Measurements from ENCODE around the gene ELANE. TPM values are rescaled to one million over a fixed set of nuclear protein-coding genes. Genes with fewer than 3 reads are reported as not detected.
"Not testable (repeated sequence)": the region's sequence is repeated elsewhere in the genome, so short reads cannot be mapped to it uniquely, and the experiment has no call there.

Gene ELANE
- total RNA-seq, 1 experiment from 2014 or later = not detected

DNA sequence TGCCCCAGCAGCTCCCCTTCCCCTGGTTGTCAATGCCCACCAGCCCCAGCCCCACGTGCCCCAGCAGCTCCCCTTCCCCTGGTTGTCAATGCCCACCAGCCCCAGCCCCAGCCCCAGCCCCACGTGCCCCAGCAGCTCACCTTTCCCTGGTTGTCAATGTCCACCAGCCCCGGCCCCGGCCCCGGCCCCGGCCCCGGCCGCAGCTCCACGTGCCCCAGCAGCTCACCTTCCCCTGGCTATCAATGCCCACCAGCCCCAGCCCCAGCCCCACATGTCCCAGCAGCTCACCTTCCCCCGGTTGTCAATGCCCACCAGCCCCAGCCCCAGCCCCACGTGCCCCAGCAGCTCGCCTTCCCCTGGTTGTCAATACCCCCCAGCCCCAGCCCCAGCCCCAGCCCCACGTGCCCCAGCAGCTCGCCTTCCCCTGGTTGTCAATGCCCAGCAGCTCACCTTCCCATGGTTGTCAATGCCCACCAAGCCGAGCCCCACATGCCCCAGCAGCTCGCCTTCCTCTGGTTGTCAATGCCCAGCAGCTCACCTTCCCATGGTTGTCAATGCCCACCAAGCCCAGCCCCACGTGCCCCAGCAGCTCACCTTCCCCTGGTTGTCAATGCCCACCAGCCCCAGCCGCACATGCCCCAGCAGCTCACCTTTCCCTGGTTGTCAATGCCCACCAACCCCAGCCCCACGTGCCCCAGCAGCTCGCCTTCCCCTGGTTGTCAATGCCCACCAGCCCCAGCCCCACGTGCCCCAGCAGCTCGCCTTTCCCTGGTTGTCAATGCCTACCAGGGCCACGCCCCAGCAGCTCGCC, 26.9 kb downstream of the ELANE start:
- not testable (repeated sequence) for DNase-seq (ENCODE audit: low spot score)

DNA sequence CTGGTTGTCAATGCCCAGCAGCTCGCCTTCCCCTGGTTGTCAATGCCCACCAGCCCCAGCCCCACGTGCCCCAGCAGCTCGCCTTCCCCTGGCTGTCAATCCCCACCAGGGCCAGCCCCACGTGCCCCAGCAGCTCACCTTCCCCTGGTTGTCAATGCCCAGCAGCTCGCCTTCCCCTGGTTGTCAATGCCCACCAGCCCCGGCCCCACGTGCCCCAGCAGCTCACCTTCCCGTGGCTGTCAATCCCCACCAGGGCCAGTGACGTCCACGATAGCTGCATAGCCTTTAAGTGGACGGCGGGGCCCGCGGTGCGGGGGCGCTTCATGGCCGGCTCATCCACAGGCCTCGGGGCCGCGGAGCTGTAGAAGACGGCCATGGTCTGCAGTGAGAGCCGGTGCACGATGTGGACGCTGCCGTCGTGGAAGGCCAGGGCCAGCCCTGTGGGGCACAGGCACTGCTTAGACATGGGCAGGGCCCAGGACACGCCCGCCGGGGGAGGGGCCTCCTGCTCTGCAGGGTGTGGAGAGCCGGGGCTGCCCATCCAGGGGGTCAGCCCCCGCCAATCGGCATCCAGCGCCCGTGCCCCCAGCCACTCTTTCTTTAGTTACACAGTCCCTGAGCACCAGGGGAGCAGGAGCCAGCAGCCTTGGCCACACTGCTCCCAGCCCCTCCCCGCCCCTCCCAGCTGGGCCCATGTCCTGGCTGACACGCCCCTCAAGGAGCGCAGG, 27.8 kb downstream of the ELANE start:
- DNase-seq (ENCODE audit: low spot score) = no peak

GRCh38 chr19:881385-882071, 29.4 kb downstream of the ELANE start:
- DNase-seq (ENCODE audit: low spot score) = no peak

DNA sequence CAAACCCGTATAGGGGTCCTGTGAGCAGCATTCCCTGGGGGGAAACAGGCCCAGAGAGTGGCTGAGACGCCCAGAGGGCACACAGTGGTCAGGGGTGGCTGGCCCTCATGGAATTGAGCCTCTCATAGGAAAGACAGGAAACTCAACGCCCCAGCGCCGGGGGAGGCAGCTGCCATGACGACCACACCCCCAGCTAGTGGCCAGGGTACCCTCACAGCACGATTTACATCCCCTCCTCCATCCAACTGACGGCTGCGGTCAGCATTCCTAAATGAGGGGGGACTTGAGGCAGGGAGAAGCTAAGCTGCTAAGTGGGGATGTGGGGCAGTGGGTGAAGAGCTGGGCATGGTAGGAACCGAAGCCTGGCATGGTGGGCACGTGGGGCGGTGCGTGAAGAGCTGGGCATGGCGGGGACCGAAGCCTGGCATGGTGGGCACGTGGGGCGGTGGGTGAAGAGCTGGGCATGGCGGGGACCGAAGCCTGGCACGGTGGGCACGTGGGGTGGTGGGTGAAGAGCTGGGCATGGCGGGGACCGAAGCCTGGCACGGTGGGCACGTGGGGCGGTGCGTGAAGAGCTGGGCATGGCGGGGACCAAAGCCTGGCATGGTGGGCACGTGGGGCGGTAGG, 30.9 kb downstream of the ELANE start:
- DNase-seq (ENCODE audit: low spot score) = no peak

- peak; percentile 85 for DNase-seq (ENCODE audit: low spot score)
These were observed 31.6 kb downstream of the ELANE start for GRCh38 chr19:883661-884211.

DNA sequence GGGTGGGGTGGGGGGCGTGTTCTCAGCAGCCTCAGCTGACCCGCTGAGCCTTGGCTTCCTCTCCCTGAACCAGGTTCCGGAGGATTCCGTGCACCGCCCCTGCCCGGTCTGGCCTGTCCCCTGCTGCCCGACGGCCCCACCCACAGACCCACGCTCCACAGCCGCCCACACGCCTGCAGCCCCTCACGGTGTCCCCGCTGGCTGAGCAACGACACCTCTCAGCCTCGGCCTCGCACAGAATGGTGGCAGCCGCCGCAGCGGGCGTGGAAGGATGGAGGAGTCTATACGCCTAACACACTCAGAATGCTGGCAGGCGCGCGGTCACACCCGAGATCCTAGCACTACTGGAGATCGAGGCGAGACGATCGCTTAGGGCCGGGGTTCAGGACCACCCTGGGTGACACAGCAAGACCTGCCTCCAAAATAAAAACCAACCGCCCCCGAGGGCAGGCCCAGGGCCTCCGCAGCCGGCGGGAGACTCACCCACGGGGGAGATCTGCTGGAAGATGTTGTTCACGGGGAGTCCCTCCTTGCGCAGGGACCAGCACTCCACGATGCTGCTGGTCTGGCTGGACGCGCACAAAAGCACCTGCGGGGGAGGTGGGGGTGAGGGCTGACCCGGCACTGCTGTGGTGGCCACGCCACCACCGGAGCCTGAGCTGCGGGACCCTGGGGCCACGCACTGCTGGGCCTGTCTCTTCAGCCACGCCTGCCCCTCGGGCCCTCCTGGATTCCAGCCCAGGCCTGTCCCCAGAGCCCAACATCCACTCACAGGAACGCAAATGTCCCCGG, 32.5 kb downstream of the ELANE start:
- DNase-seq (ENCODE audit: low spot score) = no peak

- no peak for DNase-seq (ENCODE audit: low spot score)
These were observed 33.6 kb downstream of the ELANE start for GRCh38 chr19:885536-886224.

DNA sequence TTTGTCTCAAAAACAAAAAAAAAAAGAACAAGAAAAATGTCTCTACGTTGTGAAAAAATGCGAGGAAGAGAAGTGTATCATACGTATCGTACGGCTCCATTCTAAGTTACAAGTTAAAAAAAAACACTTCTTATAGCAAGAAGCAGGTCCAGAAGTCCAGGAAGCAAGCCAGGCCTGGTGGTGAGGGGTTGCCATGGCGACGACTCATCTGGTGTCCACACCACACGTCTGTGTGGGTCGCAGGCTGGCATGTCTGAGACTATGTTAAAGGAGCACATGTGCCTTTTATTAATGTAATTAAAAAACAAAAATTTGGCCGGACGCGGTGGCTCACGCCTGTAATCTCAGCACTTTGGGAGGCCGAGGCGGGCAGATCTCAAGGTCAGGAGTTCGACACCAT, 35.0 kb downstream of the ELANE start:
- no peak for DNase-seq (ENCODE audit: low spot score)

DNA sequence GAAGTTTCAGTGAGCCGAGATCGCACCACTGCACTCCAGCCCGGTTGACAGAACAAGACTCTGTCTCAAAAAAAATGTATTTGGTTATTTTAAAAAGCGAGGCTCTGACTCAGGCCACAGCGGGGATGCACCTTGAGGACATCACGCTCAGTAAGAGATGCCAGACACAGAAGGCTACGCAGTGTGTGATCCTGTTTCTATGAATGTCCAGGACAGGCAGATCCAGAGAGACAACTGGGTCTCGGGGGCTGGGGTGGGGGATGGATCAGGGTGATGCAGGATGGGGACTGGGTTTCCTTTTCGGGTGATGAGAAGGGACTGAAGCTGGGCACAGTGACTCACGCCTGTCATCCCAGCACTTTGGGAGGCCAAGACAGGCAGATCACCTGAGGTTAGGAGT, 35.5 kb downstream of the ELANE start:
- no peak for DNase-seq (ENCODE audit: low spot score)

DNA sequence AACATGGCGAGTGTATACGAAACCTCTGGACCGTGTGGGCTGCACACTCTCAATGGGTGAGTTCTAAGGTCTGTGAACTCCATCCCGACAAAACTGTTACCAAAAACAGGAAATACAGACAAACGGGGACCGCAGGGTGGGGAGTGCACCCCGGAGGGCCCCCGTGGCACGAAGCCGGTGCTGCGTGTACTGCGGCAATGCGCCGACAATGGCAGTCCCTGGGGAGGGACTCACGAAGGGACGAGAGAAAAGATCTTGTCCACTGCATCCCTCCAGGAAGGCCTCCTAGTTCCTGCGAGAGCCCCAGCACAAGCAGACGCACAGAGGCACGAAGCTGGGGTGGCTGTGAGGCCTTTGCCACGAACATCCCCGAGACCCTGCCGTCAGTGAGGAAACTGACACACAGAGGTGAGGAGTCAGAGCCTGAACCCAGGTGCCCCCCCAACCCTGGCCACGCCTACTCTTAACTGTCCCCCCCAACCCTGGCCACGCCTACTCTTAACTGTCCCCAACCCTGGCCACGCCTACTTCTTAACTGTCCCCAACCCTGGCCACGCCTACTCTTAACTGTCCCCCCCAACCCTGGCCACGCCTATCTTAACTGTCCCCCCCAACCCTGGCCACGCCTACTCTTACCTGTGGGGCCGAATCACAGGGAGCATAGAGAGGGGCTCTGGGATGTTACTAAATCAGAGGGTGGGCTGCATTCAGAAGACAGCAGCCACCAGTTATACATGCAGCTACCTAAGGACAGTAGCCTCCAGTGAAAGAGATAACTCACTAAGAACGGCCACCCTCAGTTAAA, 36.7 kb downstream of the ELANE start:
- DNase-seq (ENCODE audit: low spot score) = no peak

DNA sequence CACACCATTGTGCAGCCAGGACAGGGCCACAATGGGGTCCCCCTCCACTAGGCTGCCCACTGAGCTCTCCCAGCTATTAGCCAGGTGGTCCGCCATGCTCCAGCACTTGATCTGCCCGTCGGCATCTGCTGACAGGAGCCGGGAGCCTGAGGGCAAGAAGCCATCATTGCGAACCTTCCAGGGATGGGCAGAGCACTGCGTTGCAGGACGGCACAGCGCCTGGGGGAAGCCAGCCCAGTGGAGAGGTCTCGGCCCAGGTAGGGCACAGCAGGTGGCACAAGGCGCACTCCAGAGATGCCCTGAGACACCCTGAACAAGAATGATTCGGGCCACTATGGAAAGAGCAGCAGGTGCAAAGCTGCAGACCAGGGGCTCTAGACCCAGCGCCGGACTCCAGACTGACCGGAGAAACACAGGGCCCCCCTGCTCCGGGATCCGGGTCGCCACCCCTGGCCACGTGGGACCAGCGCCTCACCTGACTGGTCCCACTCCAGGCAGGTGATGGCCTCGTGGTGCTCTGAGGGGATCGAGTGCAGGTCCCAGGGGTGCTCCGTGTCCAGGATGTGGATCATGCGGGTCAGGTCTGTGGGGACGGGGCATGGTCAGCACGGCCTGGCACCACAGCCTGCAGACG, 37.7 kb downstream of the ELANE start:
- no peak for DNase-seq (ENCODE audit: low spot score)

GRCh38 chr19:890831-891230, 38.7 kb downstream of the ELANE start:
- DNase-seq (ENCODE audit: low spot score) = no peak

GRCh38 chr19:891421-892200, 39.5 kb downstream of the ELANE start:
- DNase-seq (ENCODE audit: low spot score) = not testable (repeated sequence)

DNA sequence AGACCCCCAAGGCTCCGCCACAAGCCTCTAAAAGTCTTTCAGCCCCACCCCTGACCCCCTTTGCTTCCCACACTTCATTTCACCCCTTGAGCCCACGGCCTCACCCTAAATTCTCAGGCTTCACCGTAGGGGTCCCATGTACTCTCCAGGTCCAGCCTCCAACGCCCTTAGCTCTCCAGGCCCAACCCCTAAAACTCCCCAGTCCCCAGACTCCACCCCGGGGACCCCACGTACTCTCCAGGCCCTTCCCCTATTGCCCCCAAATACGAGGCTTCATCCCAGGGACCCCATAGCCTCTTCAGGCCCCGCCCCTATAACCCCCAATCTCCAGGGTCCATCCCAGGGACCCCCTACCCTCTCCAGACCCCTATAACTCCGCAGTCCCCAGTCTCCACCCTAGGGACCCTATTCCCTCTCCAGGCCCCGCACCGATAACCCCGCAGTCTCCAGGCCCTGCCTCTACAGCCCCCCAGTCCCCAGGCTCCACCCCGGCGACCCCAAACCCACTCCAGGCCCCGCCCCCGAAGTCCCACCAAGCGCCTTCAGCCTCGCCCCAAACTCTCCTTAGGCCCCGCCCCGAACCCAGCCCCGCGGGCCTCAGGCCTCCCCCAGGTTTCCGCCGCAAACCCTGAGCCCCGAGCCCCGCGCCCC, 40.3 kb downstream of the ELANE start:
- no peak for DNase-seq (ENCODE audit: low spot score)

DNA sequence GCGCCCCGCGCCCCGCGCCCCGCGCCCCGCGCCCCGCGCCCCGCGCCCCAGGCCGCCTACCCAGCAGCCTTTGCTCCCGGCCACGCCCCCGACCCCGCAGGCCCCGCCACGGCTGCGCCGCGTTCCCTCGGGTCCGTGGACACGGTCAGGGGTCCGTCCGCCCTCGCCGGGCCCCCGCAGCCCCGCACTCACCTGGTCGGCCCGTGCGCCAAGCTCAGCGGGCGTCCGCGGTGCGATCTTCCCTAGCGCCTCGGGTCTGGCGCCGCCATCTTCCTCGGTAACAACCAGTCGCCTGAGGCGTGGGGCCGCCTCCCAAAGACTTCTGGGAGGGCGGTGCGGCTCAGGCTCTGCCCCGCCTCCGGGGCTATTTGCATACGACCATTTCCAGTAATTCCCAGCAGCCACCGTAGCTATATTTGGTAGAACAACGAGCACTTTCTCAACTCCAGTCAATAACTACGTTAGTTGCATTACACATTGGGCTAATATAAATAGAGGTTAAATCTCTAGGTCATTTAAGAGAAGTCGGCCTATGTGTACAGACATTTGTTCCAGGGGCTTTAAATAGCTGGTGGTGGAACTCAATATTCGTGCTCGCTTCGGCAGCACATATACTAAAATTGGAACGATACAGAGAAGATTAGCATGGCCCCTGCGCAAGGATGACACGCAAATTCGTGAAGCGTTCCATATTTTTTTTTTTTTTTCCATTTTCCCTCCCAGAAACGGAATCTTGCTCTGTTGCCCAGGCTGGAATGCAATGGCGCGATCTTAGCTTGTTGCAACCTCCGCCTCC, 41.0 kb downstream of the ELANE start, which contains the start of the genes MED16 and RNU6-9:
TSS of gene MED16 (minus strand) at position 294 of the 796 bp plus-strand sequence. CDS start 2,056 bp downstream, outside the sequence.
TSS of gene RNU6-9 (plus strand) at position 591 of the 796 bp plus-strand sequence.
- DNase-seq (ENCODE audit: low spot score) = peak; percentile 90

- DNase-seq (ENCODE audit: low spot score) = no peak
These were observed 44.3 kb downstream of the ELANE start for GRCh38 chr19:896434-896833.

All from HT-29 (cell line).